MCF 10A (cell line): ENCODE measurements around the gene EGFL7. TPM values are rescaled to one million over a fixed set of nuclear protein-coding genes. Genes with fewer than 3 reads are reported as not detected.

Source experiments
- BruUV-seq: library from RNA; stranded (reverse); fragments of 400-500 nt; replicated peaks from 2 replicates; lab custom pipeline; 2021; lab: Mats Ljungman, UMichigan
- CTCF ChIA-PET: fragments of 300-600 bp; sonication (Branson Sonifier 250); formaldehyde crosslinking; extraction: SDS; loops from one replicate; lab custom pipeline; 2021; ENCODE audit warnings: antibody characterized with exemption, inconsistent platforms; lab: Yijun Ruan, JAX
- POLR2A ChIA-PET: fragments of 300-600, 350-650 bp; sonication (Branson Sonifier 250); formaldehyde crosslinking; extraction: SDS; loops from one replicate; lab custom pipeline; 2020; ENCODE audit warnings: antibody characterized with exemption, inconsistent platforms; lab: Yijun Ruan, JAX
- DNase-seq: peaks from one replicate; pipeline ENCODE4 v3.0.0-alpha.2; 2018; ENCODE audit not compliant: unreplicated experiment
- H3K27ac Mint-ChIP-seq: one replicate; pipeline ENCODE4 v1.8.0; 2022; ENCODE audit warnings: mild to moderate bottlenecking, low read depth, mixed read lengths; ENCODE audit not compliant: unreplicated experiment
- H3K27me3 Mint-ChIP-seq: one replicate; pipeline ENCODE4 v1.8.0; 2022; ENCODE audit warnings: mixed read lengths; ENCODE audit not compliant: insufficient read depth, unreplicated experiment
- H3K36me3 Mint-ChIP-seq: one replicate; pipeline ENCODE4 v1.8.0; 2022; ENCODE audit warnings: mild to moderate bottlenecking, moderate library complexity, mixed read lengths; ENCODE audit not compliant: insufficient read depth, unreplicated experiment
- H3K4me1 Mint-ChIP-seq: one replicate; pipeline ENCODE4 v1.8.0; 2022; ENCODE audit warnings: mixed read lengths; ENCODE audit not compliant: insufficient read depth, unreplicated experiment
- H3K4me3 Mint-ChIP-seq: one replicate; pipeline ENCODE4 v1.8.0; 2022; ENCODE audit warnings: mild to moderate bottlenecking, moderate library complexity, mixed read lengths; ENCODE audit not compliant: unreplicated experiment
- H3K9me3 Mint-ChIP-seq: one replicate; pipeline ENCODE4 v1.8.0; 2022; ENCODE audit warnings: mixed read lengths; ENCODE audit not compliant: unreplicated experiment
- intact Hi-C: fragments of 100-400 bp; cut with micrococcal nuclease; formaldehyde crosslinking; loops from 2 replicates; pipeline ENCODE4 v1.14.1; 2022
- total RNA-seq: library from RNA; stranded (reverse); gene quantifications from 2 replicates; pipeline ENCODE4 v1.2.3, GENCODE V29; 2022
- TF ChIP-seq, protein P1 (sequence below): fragments of 200-600 bp; IDR thresholded peaks from one replicate; pipeline ENCODE4 v1.8.0; 2022; ENCODE audit warnings: antibody characterized with exemption, mild to moderate bottlenecking; ENCODE audit not compliant: unreplicated experiment

Gene EGFL7
- total RNA-seq, 1 experiment from 2014 or later: 3.9 TPM

DNA sequence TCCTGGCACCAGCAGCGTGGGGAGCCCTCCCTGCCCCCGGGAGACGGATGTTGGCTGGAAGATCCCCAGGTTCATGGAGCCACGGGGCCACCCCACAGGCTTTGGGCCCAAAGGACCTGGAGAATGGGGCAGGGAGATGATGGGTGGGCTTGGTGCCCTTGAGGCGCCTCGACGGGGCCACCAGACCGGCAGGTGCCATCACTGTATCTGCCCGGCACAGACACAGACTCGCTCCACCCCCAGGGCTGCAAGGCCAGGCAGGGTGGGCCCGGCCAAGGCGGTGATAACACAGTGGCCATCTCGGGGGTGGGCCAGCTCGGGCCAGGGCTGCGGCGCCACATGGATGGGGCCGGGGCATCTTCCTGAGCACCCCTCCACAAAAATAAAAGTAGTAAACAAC lies 35.0 kb upstream of the EGFL7 start:
- Mint-ChIP-seq H3K36me3 (peaks cover 6% of the 10 kb centered on the region), H3K9me3 (no peaks in the 10 kb centered on the region), H3K27ac (no peak overlapping the region), H3K27me3 (no peaks in the 10 kb centered on the region), H3K4me3 (no peak overlapping the region), H3K4me1 (peaks cover 12% of the 10 kb centered on the region)
- DNase-seq: no peak
- ChIA-PET CTCF (interaction anchor here (8.5 kb wide), 1 partner anchor 140 kb away, joined by 280 read pairs; no protein-coding TSS in a partner anchor), POLR2A (interaction anchor here (0.6 to 1.7 kb wide), 2 partner anchors 66 to 83 kb away, joined by 4 read pairs; no protein-coding TSS in a partner anchor)
- intact Hi-C loops: no loop called here
- BruUV-seq: no TSS peak
- TF ChIP-seq, protein P1, sequence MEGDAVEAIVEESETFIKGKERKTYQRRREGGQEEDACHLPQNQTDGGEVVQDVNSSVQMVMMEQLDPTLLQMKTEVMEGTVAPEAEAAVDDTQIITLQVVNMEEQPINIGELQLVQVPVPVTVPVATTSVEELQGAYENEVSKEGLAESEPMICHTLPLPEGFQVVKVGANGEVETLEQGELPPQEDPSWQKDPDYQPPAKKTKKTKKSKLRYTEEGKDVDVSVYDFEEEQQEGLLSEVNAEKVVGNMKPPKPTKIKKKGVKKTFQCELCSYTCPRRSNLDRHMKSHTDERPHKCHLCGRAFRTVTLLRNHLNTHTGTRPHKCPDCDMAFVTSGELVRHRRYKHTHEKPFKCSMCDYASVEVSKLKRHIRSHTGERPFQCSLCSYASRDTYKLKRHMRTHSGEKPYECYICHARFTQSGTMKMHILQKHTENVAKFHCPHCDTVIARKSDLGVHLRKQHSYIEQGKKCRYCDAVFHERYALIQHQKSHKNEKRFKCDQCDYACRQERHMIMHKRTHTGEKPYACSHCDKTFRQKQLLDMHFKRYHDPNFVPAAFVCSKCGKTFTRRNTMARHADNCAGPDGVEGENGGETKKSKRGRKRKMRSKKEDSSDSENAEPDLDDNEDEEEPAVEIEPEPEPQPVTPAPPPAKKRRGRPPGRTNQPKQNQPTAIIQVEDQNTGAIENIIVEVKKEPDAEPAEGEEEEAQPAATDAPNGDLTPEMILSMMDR: no peak

DNA sequence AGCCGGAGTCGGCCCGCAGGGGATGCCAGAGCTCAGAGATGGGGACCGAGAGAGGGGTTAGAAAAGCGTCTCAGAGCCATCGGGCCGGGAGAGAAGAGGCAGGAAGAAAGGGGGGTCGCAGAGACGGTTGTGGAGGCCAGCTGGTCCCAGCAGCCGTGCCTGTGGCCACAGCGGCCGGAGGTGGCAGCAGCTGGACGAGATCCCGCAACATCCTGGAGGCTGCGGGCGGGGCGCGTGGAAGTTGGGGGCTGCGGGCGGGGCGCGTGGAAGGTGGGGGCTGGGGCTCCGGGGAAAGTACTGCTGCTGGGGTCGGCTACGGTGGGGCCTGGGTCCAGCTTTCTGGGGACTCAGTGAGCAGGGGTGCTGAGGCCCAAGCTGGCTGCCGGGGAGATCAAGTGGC lies 34.4 kb upstream of the EGFL7 start:
- peaks cover 6% of the 10 kb centered on the region for H3K36me3 Mint-ChIP-seq
- H3K4me1 Mint-ChIP-seq: peaks cover 9% of the 10 kb centered on the region
- DNase-seq: no peak
- BruUV-seq: no TSS peak
- CTCF ChIA-PET: interaction anchor here (1.0 to 8.5 kb wide), 2 partner anchors 43 to 141 kb away, joined by 4 to 280 read pairs; no protein-coding TSS in a partner anchor
- TF ChIP-seq, protein P1: no peak
- POLR2A ChIA-PET: interaction anchor here (0.6 kb wide), 1 partner anchor 216 kb away, joined by 3 read pairs; no protein-coding TSS in a partner anchor
- no peak overlapping the region for H3K27ac Mint-ChIP-seq
- intact Hi-C loops: no loop called here
- no peak overlapping the region for H3K4me3 Mint-ChIP-seq
- no peaks in the 10 kb centered on the region for H3K9me3 Mint-ChIP-seq
- H3K27me3 Mint-ChIP-seq: no peaks in the 10 kb centered on the region

DNA sequence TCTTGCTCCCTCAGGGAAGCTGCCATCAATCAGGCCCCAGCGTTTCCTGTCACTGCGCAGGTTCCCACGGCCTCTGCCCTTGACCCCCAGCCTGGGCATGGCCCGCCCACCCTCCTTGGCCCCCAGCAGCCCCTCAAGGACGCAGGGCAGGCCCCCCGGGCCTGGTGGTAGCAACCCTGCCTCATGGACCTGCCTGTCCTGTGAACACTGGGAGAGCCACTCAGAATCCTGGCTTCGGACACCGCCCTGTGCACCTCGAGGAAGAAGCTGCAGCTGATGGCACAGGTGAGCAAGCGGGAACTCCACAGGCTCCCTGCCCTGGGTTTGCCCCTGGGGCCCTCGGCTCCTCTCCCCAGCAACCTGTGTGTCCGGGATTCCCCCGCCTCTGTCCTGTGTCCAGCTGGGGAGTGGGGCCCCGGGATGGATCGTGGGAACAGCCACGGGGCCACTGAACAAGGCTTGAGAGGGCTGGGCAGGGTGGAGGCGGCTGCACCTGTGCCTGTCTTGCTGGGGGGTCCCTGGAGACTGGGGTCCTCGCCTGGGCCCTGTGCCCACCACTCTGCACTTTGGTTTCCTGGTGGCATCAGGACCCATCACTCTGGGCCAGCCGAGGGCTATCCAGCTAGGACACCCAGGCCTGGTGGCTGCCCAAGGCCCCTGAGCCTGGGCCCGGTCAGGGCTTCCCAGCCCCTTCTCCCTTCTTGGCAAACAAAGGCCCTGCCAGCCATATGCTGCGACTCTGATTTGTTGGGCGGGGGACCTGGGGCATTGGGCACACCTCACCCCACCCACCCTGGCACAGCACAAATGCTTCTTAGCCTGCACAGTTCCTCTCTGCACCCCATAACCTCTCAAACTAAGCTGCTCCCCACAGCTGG lies 33.5 kb upstream of the EGFL7 start:
- Mint-ChIP-seq H3K4me1 (peaks cover 7% of the 10 kb centered on the region), H3K27ac (no peak overlapping the region), H3K4me3 (no peak overlapping the region), H3K36me3 (peaks cover 6% of the 10 kb centered on the region), H3K27me3 (no peaks in the 10 kb centered on the region), H3K9me3 (no peaks in the 10 kb centered on the region)
- ChIA-PET CTCF (interaction anchor here (0.6 to 8.5 kb wide), 6 partner anchors 43 to 168 kb away, joined by 3 to 280 read pairs (median 3); no protein-coding TSS in a partner anchor), POLR2A (interaction anchor here (0.9 to 1.2 kb wide), 2 partner anchors 83 to 139 kb away, joined by 3 to 4 read pairs; partner anchors contain the start of gene NOTCH1)
- no TSS peak for BruUV-seq
- DNase-seq: no peak
- TF ChIP-seq, protein P1: no peak
- intact Hi-C loops: no loop called here
